Erythroblast (primary cell): Measurements from ENCODE around the gene SNTB2.

ENCODE experiments used
- GATA1 ChIP-seq: IDR thresholded peaks from 2 replicates; pipeline ENCODE4 v1.6.1; 2011; ENCODE audit warnings: low read depth, mild to moderate bottlenecking, control low read depth, low read length, moderate library complexity
- POLR2A ChIP-seq: IDR thresholded peaks from 2 replicates; pipeline ENCODE4 v1.6.1; 2011; ENCODE audit warnings: mild to moderate bottlenecking, low read length

GRCh38 chr16:69286941-69287713 lies 100.2 kb downstream of the SNTB2 start:
- TF ChIP-seq POLR2A (no peak), GATA1 (no peak)
